Measurements from ENCODE around the gene P2RY1. TPM values are rescaled to one million over a fixed set of nuclear protein-coding genes. Genes with fewer than 3 reads are reported as not detected.

Gene P2RY1
- polyA plus RNA-seq, 1 donor (not counting 4 experiments of a cell fraction or from before 2014, with no cell fraction given): 1.1 TPM

- no peak overlapping the region for H3K9ac ChIP-seq (ENCODE audit: control insufficient read depth, extremely low read depth, insufficient read depth, low read length)
- no peaks in the 10 kb centered on the region for H3K9me1 ChIP-seq (ENCODE audit: control insufficient read depth, extremely low read depth, insufficient read depth, low read length)
- no peaks in the 10 kb centered on the region for H3K79me2 ChIP-seq (ENCODE audit: control insufficient read depth, insufficient read depth, low read length)
- H3K27me3 ChIP-seq (ENCODE audit: control insufficient read depth, extremely low read depth, insufficient read depth, low read length): no peaks in the 10 kb centered on the region
- H3K4me3 ChIP-seq (ENCODE audit: control insufficient read depth in 2 of 3, extremely low read depth in 1 of 3, insufficient read depth in 2 of 3, low read depth in 1 of 3, low read length in 3 of 3): no peak overlapping the region
- H3K9me3 ChIP-seq (ENCODE audit: control insufficient read depth, low read depth, low read length): no peaks in the 10 kb centered on the region
- dilution Hi-C loops (cut with MboI; ENCODE audit: extremely low pct_ligation_motif_present, low sequenced_read_pairs): no loop called here
- H2AFZ ChIP-seq (ENCODE audit: control insufficient read depth, low read length): no peak overlapping the region
- H4K20me1 ChIP-seq (ENCODE audit: control insufficient read depth, extremely low read depth, insufficient read depth, low read length): no peaks in the 10 kb centered on the region
- H3K36me3 ChIP-seq (ENCODE audit: control insufficient read depth in 2 of 2, extremely low read depth in 1 of 2, insufficient read depth in 2 of 2, low read length in 2 of 2): no peaks in the 10 kb centered on the region
- TF ChIP-seq EZH2 (IDR thresholded peaks at IDR 0.05; ENCODE audit: low read length) (no peak), CTCF (optimal IDR thresholded peaks at IDR 0.05 in 1 of 3, IDR thresholded peaks at IDR 0.05 in 1 of 3, conservative IDR thresholded peaks at IDR 0.05 in 1 of 3; ENCODE audit: extremely low read depth in 1 of 3, insufficient read depth in 2 of 3, low read length in 3 of 3) (no peak)
- DNase-seq (ENCODE audit: low read depth, low spot score) (no peak), FAIRE-seq (no peak)
- H3K27ac ChIP-seq (ENCODE audit: control insufficient read depth, insufficient read depth, low read length): no peak overlapping the region
- no peak overlapping the region for H3K4me2 ChIP-seq (ENCODE audit: control insufficient read depth, extremely low read depth, insufficient read depth, low read depth, low read length)
- no peaks in the 10 kb centered on the region for H3K4me1 ChIP-seq (ENCODE audit: control insufficient read depth, extremely low read depth, insufficient read depth, low read length)
Observed at GRCh38 chr3:152797751-152798432, 37.0 kb upstream of the P2RY1 start.

- Histone ChIP-seq H3K4me3 (ENCODE audit: control insufficient read depth in 2 of 3, extremely low read depth in 1 of 3, insufficient read depth in 2 of 3, low read depth in 1 of 3, low read length in 3 of 3) (no peak overlapping the region), H2AFZ (ENCODE audit: control insufficient read depth, low read length) (no peak overlapping the region), H3K36me3 (ENCODE audit: control insufficient read depth in 2 of 2, extremely low read depth in 1 of 2, insufficient read depth in 2 of 2, low read length in 2 of 2) (no peaks in the 10 kb centered on the region), H3K4me2 (ENCODE audit: control insufficient read depth, extremely low read depth, insufficient read depth, low read depth, low read length) (no peak overlapping the region), H3K9ac (ENCODE audit: control insufficient read depth, extremely low read depth, insufficient read depth, low read length) (no peak overlapping the region), H3K79me2 (ENCODE audit: control insufficient read depth, insufficient read depth, low read length) (no peaks in the 10 kb centered on the region), H3K27ac (ENCODE audit: control insufficient read depth, insufficient read depth, low read length) (no peak overlapping the region), H3K27me3 (ENCODE audit: control insufficient read depth, extremely low read depth, insufficient read depth, low read length) (no peaks in the 10 kb centered on the region), H3K9me3 (ENCODE audit: control insufficient read depth, low read depth, low read length) (no peaks in the 10 kb centered on the region), H3K4me1 (ENCODE audit: control insufficient read depth, extremely low read depth, insufficient read depth, low read length) (no peaks in the 10 kb centered on the region), H4K20me1 (ENCODE audit: control insufficient read depth, extremely low read depth, insufficient read depth, low read length) (no peaks in the 10 kb centered on the region), H3K9me1 (ENCODE audit: control insufficient read depth, extremely low read depth, insufficient read depth, low read length) (no peaks in the 10 kb centered on the region)
- no peak for TF ChIP-seq EZH2 (IDR thresholded peaks at IDR 0.05; ENCODE audit: low read length)
- TF ChIP-seq CTCF (optimal IDR thresholded peaks at IDR 0.05 in 1 of 3, IDR thresholded peaks at IDR 0.05 in 1 of 3, conservative IDR thresholded peaks at IDR 0.05 in 1 of 3; ENCODE audit: extremely low read depth in 1 of 3, insufficient read depth in 2 of 3, low read length in 3 of 3): no peak
- dilution Hi-C loops (cut with MboI; ENCODE audit: extremely low pct_ligation_motif_present, low sequenced_read_pairs): no loop called here
- FAIRE-seq (no peak), DNase-seq (ENCODE audit: low read depth, low spot score) (no peak)
Observed at GRCh38 chr3:152811974-152812760, 22.8 kb upstream of the P2RY1 start.
